ENCODE results near the gene FAIM2. TPM values are rescaled to one million over a fixed set of nuclear protein-coding genes. Genes with fewer than 3 reads are reported as not detected.
"Not testable (repeated sequence)": the region's sequence is repeated elsewhere in the genome, so short reads cannot be mapped to it uniquely, and the experiment has no call there.

The FAIM2 gene
- total RNA-seq, 1 donor from 2014 or later: 0.18 TPM

- H3K4me2 ChIP-seq (ENCODE audit: low read length): no peak overlapping the region
- no peak overlapping the region for H3K9ac ChIP-seq (ENCODE audit: low read length)
- no peak overlapping the region for H3K4me3 Mint-ChIP-seq (ENCODE audit: unreplicated experiment)
- H3K4me1 ChIP-seq (ENCODE audit: insufficient read depth, low read length): no peaks in the 10 kb centered on the region
- no peak for FAIRE-seq
- peaks cover 27% of the 10 kb centered on the region for H3K27me3 Mint-ChIP-seq (ENCODE audit: low read depth, unreplicated experiment)
- DNase-seq (ENCODE audit: low read depth): no peak
- H4K20me1 ChIP-seq (ENCODE audit: insufficient read depth, low read length): no peaks in the 10 kb centered on the region
- peaks cover 2% of the 10 kb centered on the region for H3K9me3 Mint-ChIP-seq (ENCODE audit: unreplicated experiment)
- H3K36me3 Mint-ChIP-seq (ENCODE audit: low read depth, unreplicated experiment): no peaks in the 10 kb centered on the region
- H3K36me3 ChIP-seq (ENCODE audit: insufficient read depth, low read length): no peaks in the 10 kb centered on the region
- no peak overlapping the region for H3K27ac ChIP-seq (ENCODE audit: low read depth, low read length)
- H3K9me3 ChIP-seq (ENCODE audit: insufficient read depth, low read depth, low read length): no peaks in the 10 kb centered on the region
- peaks cover 10% of the 10 kb centered on the region for H3K4me1 Mint-ChIP-seq (ENCODE audit: low read depth, unreplicated experiment)
- H3K4me3 ChIP-seq (ENCODE audit: insufficient read depth, low read depth, low read length): no peak overlapping the region
- TF ChIP-seq CTCF (IDR thresholded peaks at IDR 0.05; ENCODE audit: insufficient read depth, low read depth, low read length): no peak
- no peak for TF ChIP-seq EZH2 (IDR thresholded peaks at IDR 0.05; ENCODE audit: insufficient read depth, low read length)
- no peak overlapping the region for H2AFZ ChIP-seq (ENCODE audit: low read depth, low read length)
- no peak overlapping the region for H3K27ac Mint-ChIP-seq (ENCODE audit: unreplicated experiment)
- H3K27me3 ChIP-seq (ENCODE audit: insufficient read depth, low read length): peaks cover 17% of the 10 kb centered on the region
- H3K79me2 ChIP-seq (ENCODE audit: insufficient read depth, low read length): no peaks in the 10 kb centered on the region
These were observed 22.1 kb downstream of the FAIM2 start for GRCh38 chr12:49881415-49882247.

GRCh38 chr12:49880756-49881414 is 22.8 kb downstream of the FAIM2 start:
- H2AFZ ChIP-seq (ENCODE audit: low read depth, low read length): no peak overlapping the region

GRCh38 chr12:49879065-49879464 is 24.6 kb downstream of the FAIM2 start:
- H3K36me3 ChIP-seq (ENCODE audit: insufficient read depth, low read length); H3K4me3 ChIP-seq (ENCODE audit: insufficient read depth, low read depth, low read length); DNase-seq (ENCODE audit: low read depth); H4K20me1 ChIP-seq (ENCODE audit: insufficient read depth, low read length); H3K27ac ChIP-seq (ENCODE audit: low read depth, low read length); H3K79me2 ChIP-seq (ENCODE audit: insufficient read depth, low read length); H3K4me1 ChIP-seq (ENCODE audit: insufficient read depth, low read length); H3K9ac ChIP-seq (ENCODE audit: low read length); H3K36me3 Mint-ChIP-seq (ENCODE audit: low read depth, unreplicated experiment); H3K9me3 Mint-ChIP-seq (ENCODE audit: unreplicated experiment); H3K4me3 Mint-ChIP-seq (ENCODE audit: unreplicated experiment); FAIRE-seq; H3K27me3 ChIP-seq (ENCODE audit: insufficient read depth, low read length); H3K27ac Mint-ChIP-seq (ENCODE audit: unreplicated experiment); H3K9me3 ChIP-seq (ENCODE audit: insufficient read depth, low read depth, low read length); H2AFZ ChIP-seq (ENCODE audit: low read depth, low read length); H3K4me2 ChIP-seq (ENCODE audit: low read length): not testable (repeated sequence)
- peaks cover 28% of the 10 kb centered on the region for H3K27me3 Mint-ChIP-seq (ENCODE audit: low read depth, unreplicated experiment)
- H3K4me1 Mint-ChIP-seq (ENCODE audit: low read depth, unreplicated experiment): peaks cover 10% of the 10 kb centered on the region

More at GRCh38 chr12:49880756-49881414, 22.8 kb downstream of the FAIM2 start:
- Histone ChIP-seq H3K9me3 (ENCODE audit: insufficient read depth, low read depth, low read length) (no peaks in the 10 kb centered on the region), H3K27ac (ENCODE audit: low read depth, low read length) (no peak overlapping the region), H3K4me3 (ENCODE audit: insufficient read depth, low read depth, low read length) (no peak overlapping the region), H3K9ac (ENCODE audit: low read length) (no peak overlapping the region), H4K20me1 (ENCODE audit: insufficient read depth, low read length) (no peaks in the 10 kb centered on the region), H3K79me2 (ENCODE audit: insufficient read depth, low read length) (no peaks in the 10 kb centered on the region), H3K27me3 (ENCODE audit: insufficient read depth, low read length) (peaks cover 14% of the 10 kb centered on the region), H3K4me1 (ENCODE audit: insufficient read depth, low read length) (no peaks in the 10 kb centered on the region), H3K4me2 (ENCODE audit: low read length) (no peak overlapping the region), H3K36me3 (ENCODE audit: insufficient read depth, low read length) (no peaks in the 10 kb centered on the region)
- Mint-ChIP-seq H3K27me3 (ENCODE audit: low read depth, unreplicated experiment) (peaks cover 27% of the 10 kb centered on the region), H3K27ac (ENCODE audit: unreplicated experiment) (no peak overlapping the region), H3K4me3 (ENCODE audit: unreplicated experiment) (no peak overlapping the region), H3K36me3 (ENCODE audit: low read depth, unreplicated experiment) (no peaks in the 10 kb centered on the region), H3K9me3 (ENCODE audit: unreplicated experiment) (peaks cover 2% of the 10 kb centered on the region), H3K4me1 (ENCODE audit: low read depth, unreplicated experiment) (peaks cover 10% of the 10 kb centered on the region)
- no peak for FAIRE-seq
- TF ChIP-seq CTCF (IDR thresholded peaks at IDR 0.05; ENCODE audit: insufficient read depth, low read depth, low read length) (no peak), EZH2 (IDR thresholded peaks at IDR 0.05; ENCODE audit: insufficient read depth, low read length) (no peak)
- no peak for DNase-seq (ENCODE audit: low read depth)
